ENCODE measurements around the gene CELF2. TPM values are rescaled to one million over a fixed set of nuclear protein-coding genes. Genes with fewer than 3 reads are reported as not detected.

The CELF2 gene
- total and polyA plus RNA-seq, 12 donors = 13.0 to 90.9 (median 80.9) TPM

DNA sequence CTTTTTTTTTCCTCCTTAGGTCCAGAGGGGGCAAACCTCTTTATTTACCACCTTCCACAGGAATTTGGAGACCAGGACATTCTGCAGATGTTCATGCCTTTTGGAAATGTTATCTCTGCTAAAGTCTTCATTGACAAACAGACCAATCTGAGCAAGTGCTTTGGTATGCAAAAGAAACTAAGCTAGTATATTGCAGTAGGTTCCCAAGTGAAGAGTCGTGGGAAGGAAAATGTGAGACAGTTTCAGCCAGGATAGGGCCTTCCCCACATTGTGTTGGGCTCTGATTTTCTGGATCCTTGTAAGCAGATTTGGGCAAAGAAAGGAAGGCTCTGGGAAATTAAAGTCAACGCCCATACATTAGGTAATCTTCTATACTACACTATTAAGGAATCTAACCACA lies 308.1 kb downstream of the CELF2 start:
- intact Hi-C loops (cut with DNase I) = no loop called here

DNA sequence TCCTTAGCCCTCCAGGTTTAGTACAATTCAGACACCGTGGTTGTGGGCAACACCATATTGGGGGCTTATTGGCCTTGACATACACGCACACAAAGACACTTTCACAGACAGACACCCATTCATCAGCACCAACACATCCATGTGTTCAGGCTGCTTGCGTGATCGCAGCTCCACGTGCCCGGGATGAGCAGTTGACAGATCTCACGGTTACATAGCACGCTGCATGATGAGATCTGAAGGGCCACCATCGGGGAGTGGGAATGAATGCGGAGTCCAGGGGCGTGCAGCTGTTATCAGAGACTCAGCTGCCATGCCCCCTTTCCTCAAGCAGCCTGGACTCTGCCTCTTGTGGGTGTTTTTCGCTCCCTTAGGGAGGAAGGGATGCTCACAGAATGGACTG lies 308.6 kb downstream of the CELF2 start:
- no peak for ATAC-seq
- intact Hi-C loops (cut with DNase I) = no loop called here
- peaks cover 22 to 40% (median 36%) of the 10 kb centered on the region in 9 donors for H3K4me1 ChIP-seq
- peaks cover 0 to 100% (median 25%) of the 10 kb centered on the region in 9 donors for H3K36me3 ChIP-seq
- H3K27ac ChIP-seq = no peak overlapping the region
- no peaks in the 10 kb centered on the region for H3K27me3 ChIP-seq
- DNase-seq = no peak
- H3K4me3 ChIP-seq = no peak overlapping the region
- 83 to 87% methylated on average over 12 of the region's 12 CpGs for WGBS, 2 donors
- H3K9me3 ChIP-seq = no peaks in the 10 kb centered on the region
- TF ChIP-seq, protein P1, sequence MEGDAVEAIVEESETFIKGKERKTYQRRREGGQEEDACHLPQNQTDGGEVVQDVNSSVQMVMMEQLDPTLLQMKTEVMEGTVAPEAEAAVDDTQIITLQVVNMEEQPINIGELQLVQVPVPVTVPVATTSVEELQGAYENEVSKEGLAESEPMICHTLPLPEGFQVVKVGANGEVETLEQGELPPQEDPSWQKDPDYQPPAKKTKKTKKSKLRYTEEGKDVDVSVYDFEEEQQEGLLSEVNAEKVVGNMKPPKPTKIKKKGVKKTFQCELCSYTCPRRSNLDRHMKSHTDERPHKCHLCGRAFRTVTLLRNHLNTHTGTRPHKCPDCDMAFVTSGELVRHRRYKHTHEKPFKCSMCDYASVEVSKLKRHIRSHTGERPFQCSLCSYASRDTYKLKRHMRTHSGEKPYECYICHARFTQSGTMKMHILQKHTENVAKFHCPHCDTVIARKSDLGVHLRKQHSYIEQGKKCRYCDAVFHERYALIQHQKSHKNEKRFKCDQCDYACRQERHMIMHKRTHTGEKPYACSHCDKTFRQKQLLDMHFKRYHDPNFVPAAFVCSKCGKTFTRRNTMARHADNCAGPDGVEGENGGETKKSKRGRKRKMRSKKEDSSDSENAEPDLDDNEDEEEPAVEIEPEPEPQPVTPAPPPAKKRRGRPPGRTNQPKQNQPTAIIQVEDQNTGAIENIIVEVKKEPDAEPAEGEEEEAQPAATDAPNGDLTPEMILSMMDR (IDR thresholded peaks at IDR 0.05) = no peak

More for the DNA sequence above, 308.1 kb downstream of the CELF2 start:
- ATAC-seq = no peak
- peaks cover 20 to 36% (median 32%) of the 10 kb centered on the region in 9 donors for H3K4me1 ChIP-seq
- H3K4me3 ChIP-seq = no peak overlapping the region
- DNase-seq = no peak
- no peaks in the 10 kb centered on the region for H3K27me3 ChIP-seq
- H3K27ac ChIP-seq = no peak overlapping the region
- H3K9me3 ChIP-seq = no peaks in the 10 kb centered on the region
- H3K36me3 ChIP-seq = peaks cover 0 to 100% (median 27%) of the 10 kb centered on the region in 9 donors
- WGBS, 2 donors = 72 to 74% methylated on average over 2 of the region's 2 CpGs
- TF ChIP-seq, protein P1 (IDR thresholded peaks at IDR 0.05) = no peak

DNA sequence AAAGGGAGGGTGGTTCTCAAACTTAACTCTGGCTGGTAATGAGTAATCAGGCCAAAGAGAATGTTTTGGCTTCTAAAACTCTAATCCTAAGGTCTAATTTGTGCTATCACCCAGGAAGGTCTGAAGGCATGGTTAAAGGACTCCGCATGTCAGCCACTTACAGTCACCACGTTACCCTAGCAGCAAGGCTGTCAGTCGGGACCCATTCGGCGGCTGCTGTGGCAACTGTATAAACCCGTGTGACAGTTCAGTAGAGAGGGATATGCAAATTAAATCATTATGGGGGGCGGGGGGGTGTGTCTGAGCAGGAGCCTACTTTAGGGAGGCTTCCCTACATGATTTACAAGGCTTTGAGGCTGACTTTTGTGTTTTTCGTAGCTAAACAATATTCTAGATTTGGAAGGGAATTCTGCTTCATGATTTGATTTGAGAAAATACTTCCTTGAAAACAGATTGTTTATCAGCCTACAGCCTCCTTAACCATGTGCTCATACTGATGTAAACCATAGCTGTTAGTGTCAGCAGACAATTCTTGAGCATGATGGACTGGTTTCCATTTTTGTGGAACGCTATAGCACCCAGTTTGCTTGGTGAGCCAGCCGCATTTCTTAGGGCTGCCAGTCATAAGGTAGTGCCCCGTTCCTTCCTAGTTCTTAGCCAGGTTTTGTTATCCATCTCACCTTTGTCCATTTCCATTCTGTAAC lies 309.4 kb downstream of the CELF2 start:
- H3K36me3 ChIP-seq = peaks cover 0 to 100% (median 19%) of the 10 kb centered on the region in 9 donors
- H3K9me3 ChIP-seq = no peaks in the 10 kb centered on the region
- H3K4me1 ChIP-seq = peaks cover 27 to 48% (median 44%) of the 10 kb centered on the region in 9 donors
- TF ChIP-seq, protein P1 (IDR thresholded peaks at IDR 0.05) = no peak
- ATAC-seq (no peak), DNase-seq (no peak)
- WGBS, 2 donors = 60 to 79% methylated on average over 11 of the region's 11 CpGs
- H3K27ac ChIP-seq = peak overlapping the region in 2 of 10 donors; percentile 56 to 63
- no peaks in the 10 kb centered on the region for H3K27me3 ChIP-seq
- H3K4me3 ChIP-seq = no peak overlapping the region
- intact Hi-C loops (cut with DNase I) = no loop called here

DNA sequence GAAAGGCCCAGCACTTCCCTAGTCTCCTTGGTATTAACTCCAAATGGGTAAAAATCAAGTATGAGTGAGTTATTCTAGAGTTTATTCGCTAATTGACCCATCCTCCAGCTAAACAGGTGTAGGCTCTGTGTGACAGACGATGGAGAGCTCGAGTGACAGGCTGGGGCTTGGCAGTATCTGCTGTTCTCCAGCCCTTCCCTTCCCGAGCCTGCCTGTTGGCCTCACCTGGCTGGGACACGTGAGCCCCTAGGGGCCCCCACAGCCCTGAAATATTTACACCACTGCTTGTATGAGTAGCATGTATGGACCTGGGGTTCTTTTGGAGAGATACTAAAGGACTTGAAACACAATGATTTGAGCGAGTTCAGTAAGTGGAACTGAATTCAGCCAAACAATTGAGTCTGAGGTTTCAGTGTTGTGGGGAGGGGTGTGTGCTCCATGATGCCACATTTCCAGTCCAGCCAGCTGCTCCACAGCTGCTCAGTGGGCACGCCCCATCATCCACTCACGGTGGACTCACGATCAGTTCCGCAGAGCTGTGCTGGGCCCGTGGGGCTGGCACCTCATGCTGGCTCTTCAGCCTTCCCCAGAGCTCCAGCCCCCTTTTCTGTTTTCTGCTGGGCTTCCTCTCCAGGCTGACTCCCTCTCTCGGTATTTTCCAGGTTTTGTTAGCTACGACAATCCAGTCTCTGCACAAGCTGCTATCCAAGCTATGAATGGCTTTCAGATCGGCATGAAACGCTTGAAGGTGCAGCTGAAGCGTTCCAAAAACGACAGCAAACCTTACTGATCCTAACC lies 310.8 kb downstream of the CELF2 start:
- peaks cover 27 to 52% (median 48%) of the 10 kb centered on the region in 9 donors for H3K4me1 ChIP-seq
- intact Hi-C loops (cut with DNase I) = no loop called here
- peak overlapping the region in 2 of 10 donors; percentile 3 to 12 for H3K4me3 ChIP-seq
- no peaks in the 10 kb centered on the region for H3K27me3 ChIP-seq
- TF ChIP-seq, protein P1 (IDR thresholded peaks at IDR 0.05) = no peak
- H3K27ac ChIP-seq = peak overlapping the region in 9 of 10 donors; percentile 18 to 81 (median 63)
- DNase-seq (no peak), ATAC-seq (peak; percentile 25 to 75 (median 48))
- peaks cover 0 to 100% (median 7%) of the 10 kb centered on the region in 9 donors for H3K36me3 ChIP-seq
- H3K9me3 ChIP-seq = no peaks in the 10 kb centered on the region
- 53 to 54% methylated on average over 17 of the region's 17 CpGs for WGBS, 2 donors
